H9 (cell line): ENCODE results near the gene CYBRD1. TPM values are rescaled to one million over a fixed set of nuclear protein-coding genes. Genes with fewer than 3 reads are reported as not detected.

Experiments used
- DNase-seq: peaks from one replicate; pipeline ENCODE4 v3.0.0-alpha.2; 2017
- H2AFZ ChIP-seq: one replicate; pipeline ENCODE4 v1.6.1; 2013; ENCODE audit warnings: mild to moderate bottlenecking, low read length, control low read depth, moderate library complexity
- H2AK5ac ChIP-seq: 2 replicates; pipeline ENCODE4 v1.6.1; 2013; ENCODE audit warnings: low read length, control low read depth, mixed read lengths; ENCODE audit not compliant: insufficient read length
- H2BK120ac ChIP-seq: one replicate; pipeline ENCODE4 v1.6.1; 2013; ENCODE audit warnings: low read depth, mild to moderate bottlenecking, low read length, control low read depth, inconsistent platforms; ENCODE audit not compliant: poor library complexity, severe bottlenecking
- H2BK12ac ChIP-seq: 2 replicates; pipeline ENCODE4 v1.6.1; 2013; ENCODE audit warnings: low read length, control low read depth, mixed read lengths, low read depth; ENCODE audit not compliant: insufficient read length
- H2BK15ac ChIP-seq: 2 replicates; pipeline ENCODE4 v1.6.1; 2013; ENCODE audit warnings: low read depth, low read length, control low read depth
- H2BK20ac ChIP-seq: one replicate; pipeline ENCODE4 v1.6.1; 2013; ENCODE audit warnings: low read depth, mild to moderate bottlenecking, low read length, control low read depth, inconsistent platforms; ENCODE audit not compliant: poor library complexity, severe bottlenecking
- H2BK5ac ChIP-seq: 2 replicates; pipeline ENCODE4 v1.6.1; 2013; ENCODE audit warnings: low read length, control low read depth, mixed read lengths; ENCODE audit not compliant: insufficient read length
- H3K14ac ChIP-seq: 2 replicates; pipeline ENCODE4 v1.6.1; 2013; ENCODE audit warnings: low read length, control low read depth; ENCODE audit not compliant: insufficient read depth
- H3K18ac ChIP-seq: 2 replicates; pipeline ENCODE4 v1.6.1; 2013; ENCODE audit warnings: low read depth, mild to moderate bottlenecking, mixed read lengths, low read length, control low read depth; ENCODE audit not compliant: insufficient read length
- H3K23ac ChIP-seq: 2 replicates; pipeline ENCODE4 v1.6.1; 2013; ENCODE audit warnings: low read length, control low read depth, mixed read lengths, low read depth; ENCODE audit not compliant: insufficient read length
- H3K23me2 ChIP-seq: 2 replicates; pipeline ENCODE4 v1.6.1; 2013; ENCODE audit warnings: low read depth, mild to moderate bottlenecking, mixed read lengths, low read length, control low read depth; ENCODE audit not compliant: insufficient read length, poor library complexity, severe bottlenecking
- H3K27ac ChIP-seq: 2 replicates; pipeline ENCODE4 v1.5.1; 2013; ENCODE audit warnings: low read length, control low read depth, mixed read lengths, low read depth; ENCODE audit not compliant: insufficient read length
- H3K27me3 ChIP-seq: 2 replicates; pipeline ENCODE4 v1.6.1; 2013; ENCODE audit warnings: low read length, control low read depth, inconsistent platforms; ENCODE audit not compliant: insufficient read depth
- H3K4ac ChIP-seq: 2 replicates; pipeline ENCODE4 v1.6.1; 2013; ENCODE audit warnings: low read depth, mild to moderate bottlenecking, control low read depth, inconsistent platforms, low read length, moderate library complexity
- H3K4me1 ChIP-seq: 2 replicates; pipeline ENCODE4 v1.6.1; 2013; ENCODE audit warnings: low read length, control low read depth, inconsistent platforms; ENCODE audit not compliant: insufficient read depth
- H3K4me2 ChIP-seq: 2 replicates; pipeline ENCODE4 v1.6.1; 2013; ENCODE audit warnings: low read length, control low read depth, mixed read lengths; ENCODE audit not compliant: insufficient read length, insufficient read depth
- H3K56ac ChIP-seq: 2 replicates; pipeline ENCODE4 v1.6.1; 2013; ENCODE audit warnings: low read depth, mild to moderate bottlenecking, mixed read lengths, low read length, control low read depth; ENCODE audit not compliant: insufficient read length
- H3K79me1 ChIP-seq: 2 replicates; pipeline ENCODE4 v1.6.1; 2013; ENCODE audit warnings: low read depth, mild to moderate bottlenecking, moderate library complexity, low read length, control low read depth, inconsistent platforms; ENCODE audit not compliant: insufficient read depth, poor library complexity, severe bottlenecking
- H3K79me2 ChIP-seq: 2 replicates; pipeline ENCODE4 v1.6.1; 2013; ENCODE audit warnings: low read length, control low read depth, inconsistent platforms; ENCODE audit not compliant: insufficient read depth
- H3K9ac ChIP-seq: 2 replicates; pipeline ENCODE4 v1.6.1; 2013; ENCODE audit warnings: low read length, control low read depth, mixed read lengths; ENCODE audit not compliant: insufficient read length; ENCODE audit errors: extremely low read depth
- H3K9me3 ChIP-seq: one replicate; pipeline ENCODE4 v1.6.1; 2013; ENCODE audit warnings: low read depth, low read length, inconsistent platforms; ENCODE audit not compliant: control insufficient read depth
- H3T11ph ChIP-seq: one replicate; pipeline ENCODE4 v1.6.1; 2013; ENCODE audit warnings: mild to moderate bottlenecking, low read length, control low read depth, inconsistent platforms
- H4K20me1 ChIP-seq: one replicate; pipeline ENCODE4 v1.6.1; 2013; ENCODE audit not compliant: control insufficient read depth, insufficient read length, insufficient read depth
- H4K5ac ChIP-seq: 2 replicates; pipeline ENCODE4 v1.6.1; 2013; ENCODE audit warnings: low read depth, mild to moderate bottlenecking, mixed read lengths, low read length, control low read depth; ENCODE audit not compliant: insufficient read length
- H4K8ac ChIP-seq: replicated peaks from 2 replicates; pipeline ENCODE4 v1.6.1; 2013; ENCODE audit warnings: low read length, control low read depth, mixed read lengths, low read depth; ENCODE audit not compliant: insufficient read length
- H4K91ac ChIP-seq: 2 replicates; pipeline ENCODE4 v1.6.1; 2013; ENCODE audit warnings: low read depth, mild to moderate bottlenecking, moderate library complexity, mixed read lengths, low read length, control low read depth; ENCODE audit not compliant: insufficient read length
- H3K27ac Mint-ChIP-seq, 3 experiments: 2 replicates in 2 of 3; 3 replicates in 1 of 3; pipeline ENCODE4 v1.8.0; 2020 to 2021; ENCODE audit warnings: mixed read lengths in 3 of 3, mild to moderate bottlenecking in 1 of 3, moderate library complexity in 1 of 3
- H3K27me3 Mint-ChIP-seq: 2 replicates; pipeline ENCODE4 v1.8.0; 2021; ENCODE audit warnings: low read depth, mild to moderate bottlenecking, moderate library complexity, mixed read lengths
- H3K36me3 Mint-ChIP-seq, 3 experiments: 2 replicates in 2 of 3; 3 replicates in 1 of 3; pipeline ENCODE4 v1.8.0; 2020 to 2021; ENCODE audit warnings: low read depth in 3 of 3, mixed read lengths in 3 of 3; ENCODE audit not compliant: insufficient read depth in 1 of 3
- H3K4me1 Mint-ChIP-seq, 2 experiments: 2 replicates each; pipeline ENCODE4 v1.8.0; 2020; ENCODE audit warnings: mixed read lengths in 2 of 2
- H3K4me3 Mint-ChIP-seq, 2 experiments: 2 replicates in 1 of 2; 3 replicates in 1 of 2; pipeline ENCODE4 v1.8.0; 2020 to 2021; ENCODE audit warnings: mild to moderate bottlenecking in 2 of 2, mixed read lengths in 2 of 2, moderate library complexity in 1 of 2
- H3K9me3 Mint-ChIP-seq, 2 experiments: 2 replicates in 1 of 2; 3 replicates in 1 of 2; pipeline ENCODE4 v1.8.0; 2020; ENCODE audit warnings: mild to moderate bottlenecking in 2 of 2, mixed read lengths in 2 of 2, moderate library complexity in 1 of 2
- CTCF ChIP-seq: fragments of 200-600 bp; sonication (generic); conservative IDR thresholded peaks from 3 replicates; pipeline ENCODE4 v1.8.0; 2021; ENCODE audit warnings: antibody characterized with exemption, mild to moderate bottlenecking
- WGBS: extraction: QIAGEN DNeasy Blood & Tissue Kit; methylation state at CpG from one replicate; pipeline ENCODE4 v1.1.7; 2013; ENCODE audit warnings: missing lambda C conversion rate, low lambda C conversion rate, mixed read lengths; ENCODE audit not compliant: insufficient read length; ENCODE audit errors: extremely low coverage; 5-methylcytosine and 5-hydroxymethylcytosine counted together
- total RNA-seq: library from RNA; stranded (reverse); gene quantifications from 2 replicates; pipeline ENCODE4 v1.2.1, GENCODE V29; 2021

Gene CYBRD1
- total RNA-seq, 1 experiment from 2014 or later: 3.6 TPM

GRCh38 chr2:171520471-171520870, 1.8 kb upstream of the CYBRD1 start:
- Histone ChIP-seq H4K8ac (no peak overlapping the region), H3K79me1 (no peaks in the 10 kb centered on the region), H3K4ac (no peak overlapping the region), H3K23me2 (peaks cover 11% of the 10 kb centered on the region), H3K23ac (no peak overlapping the region), H2BK15ac (no peak overlapping the region), H2AFZ (no peak overlapping the region), H4K91ac (no peak overlapping the region), H3K9me3 (no peaks in the 10 kb centered on the region), H4K5ac (no peak overlapping the region), H3K14ac (no peak overlapping the region), H3K79me2 (no peaks in the 10 kb centered on the region), H2AK5ac (no peak overlapping the region), H2BK120ac (no peak overlapping the region), H2BK5ac (no peak overlapping the region), H2BK20ac (no peak overlapping the region), H3K9ac (no peak overlapping the region), H3K4me1 (no peaks in the 10 kb centered on the region), H2BK12ac (no peak overlapping the region), H3K56ac (no peak overlapping the region), H4K20me1 (no peaks in the 10 kb centered on the region), H3K4me2 (no peak overlapping the region), H3K18ac (no peak overlapping the region), H3K27me3 (no peaks in the 10 kb centered on the region), H3K27ac (no peak overlapping the region), H3T11ph (no peak overlapping the region)
- no peak for DNase-seq
- H3K4me1 Mint-ChIP-seq: peaks cover 33 to 41% of the 10 kb centered on the region in 2 experiments
- no peak overlapping the region for H3K27ac Mint-ChIP-seq
- TF ChIP-seq CTCF: no peak
- no peak overlapping the region; a peak in 1 of 5 replicates for H3K4me3 Mint-ChIP-seq
- H3K9me3 Mint-ChIP-seq: peaks cover 0 to 6% of the 10 kb centered on the region in 2 experiments; a peak in 1 of 5 replicates
- WGBS: no CpG with 5 or more reads among the region's 5 CpGs
- H3K36me3 Mint-ChIP-seq: peaks cover 0 to 5% (median 3%) of the 10 kb centered on the region in 3 experiments; a peak in 4 of 7 replicates
- H3K27me3 Mint-ChIP-seq: peaks cover 34% of the 10 kb centered on the region
